GM18520 (cell line): Measurements from ENCODE around the gene IFITM1.

Source experiments
- ATAC-seq: cut with Tn5 transposase; IDR thresholded peaks from one replicate; pipeline ENCODE4 v1.9.1; 2021; ENCODE audit not compliant: unreplicated experiment

Gene IFITM1

GRCh38 chr11:313787-314553 lies at the start of gene IFITM1:
IFITM1 (plus strand) TSS chr11:314040; CDS start chr11:314171, 131 bp downstream.
- ATAC-seq = no peak

- ATAC-seq = no peak
Measured at GRCh38 chr11:266676-267439, 47.0 kb upstream of the IFITM1 start.

GRCh38 chr11:267491-267994 lies 46.3 kb upstream of the IFITM1 start:
- no peak for ATAC-seq

GRCh38 chr11:268716-269145 lies 45.1 kb upstream of the IFITM1 start:
- ATAC-seq = peak; percentile 26

GRCh38 chr11:269146-269890 lies 44.5 kb upstream of the IFITM1 start:
- ATAC-seq = peak; percentile 69

GRCh38 chr11:270451-271318 lies 43.2 kb upstream of the IFITM1 start:
- ATAC-seq = no peak

DNA sequence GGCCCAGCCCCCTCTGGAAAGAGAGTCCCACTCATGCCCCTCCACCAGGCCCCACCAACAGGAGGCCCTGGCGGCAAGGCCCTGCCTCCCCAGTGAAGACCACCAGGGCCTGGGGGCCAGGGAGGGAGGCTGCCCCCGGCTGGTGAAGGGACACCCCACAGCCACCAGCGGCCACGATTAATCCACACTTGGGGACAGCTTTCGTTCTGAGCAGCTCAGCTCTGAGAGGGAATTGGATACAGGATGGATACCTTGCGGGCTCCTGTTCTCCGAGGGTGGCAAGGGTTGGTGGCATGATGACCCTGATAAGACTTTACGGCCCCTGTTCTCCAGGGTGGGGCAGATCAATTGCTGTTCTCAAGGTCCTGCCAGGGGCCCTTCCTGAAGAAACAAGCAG lies 42.5 kb upstream of the IFITM1 start:
- ATAC-seq = no peak

- ATAC-seq = no peak
Measured at GRCh38 chr11:272195-272930, 41.5 kb upstream of the IFITM1 start.

GRCh38 chr11:272931-273198 lies 41.0 kb upstream of the IFITM1 start:
- ATAC-seq = no peak

DNA sequence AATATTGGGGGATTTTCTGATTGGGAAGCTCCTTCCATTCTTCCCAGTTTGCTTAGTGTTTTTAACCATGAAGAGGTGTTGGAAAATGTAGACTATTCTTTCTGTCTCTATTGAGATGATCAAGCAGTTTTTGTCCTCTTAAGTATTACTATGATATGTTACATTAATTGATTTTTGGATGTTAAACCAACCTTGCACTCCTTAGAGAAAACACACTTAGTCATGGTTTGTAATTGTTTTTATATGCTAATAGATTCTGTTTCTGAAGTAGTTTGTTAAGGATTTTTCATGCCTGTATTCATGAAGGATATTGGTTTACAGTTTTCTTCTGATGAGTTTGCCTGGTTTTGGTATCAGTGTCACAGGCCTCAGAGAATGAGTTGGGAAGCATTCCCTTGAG lies 37.6 kb upstream of the IFITM1 start:
- ATAC-seq = no peak

DNA sequence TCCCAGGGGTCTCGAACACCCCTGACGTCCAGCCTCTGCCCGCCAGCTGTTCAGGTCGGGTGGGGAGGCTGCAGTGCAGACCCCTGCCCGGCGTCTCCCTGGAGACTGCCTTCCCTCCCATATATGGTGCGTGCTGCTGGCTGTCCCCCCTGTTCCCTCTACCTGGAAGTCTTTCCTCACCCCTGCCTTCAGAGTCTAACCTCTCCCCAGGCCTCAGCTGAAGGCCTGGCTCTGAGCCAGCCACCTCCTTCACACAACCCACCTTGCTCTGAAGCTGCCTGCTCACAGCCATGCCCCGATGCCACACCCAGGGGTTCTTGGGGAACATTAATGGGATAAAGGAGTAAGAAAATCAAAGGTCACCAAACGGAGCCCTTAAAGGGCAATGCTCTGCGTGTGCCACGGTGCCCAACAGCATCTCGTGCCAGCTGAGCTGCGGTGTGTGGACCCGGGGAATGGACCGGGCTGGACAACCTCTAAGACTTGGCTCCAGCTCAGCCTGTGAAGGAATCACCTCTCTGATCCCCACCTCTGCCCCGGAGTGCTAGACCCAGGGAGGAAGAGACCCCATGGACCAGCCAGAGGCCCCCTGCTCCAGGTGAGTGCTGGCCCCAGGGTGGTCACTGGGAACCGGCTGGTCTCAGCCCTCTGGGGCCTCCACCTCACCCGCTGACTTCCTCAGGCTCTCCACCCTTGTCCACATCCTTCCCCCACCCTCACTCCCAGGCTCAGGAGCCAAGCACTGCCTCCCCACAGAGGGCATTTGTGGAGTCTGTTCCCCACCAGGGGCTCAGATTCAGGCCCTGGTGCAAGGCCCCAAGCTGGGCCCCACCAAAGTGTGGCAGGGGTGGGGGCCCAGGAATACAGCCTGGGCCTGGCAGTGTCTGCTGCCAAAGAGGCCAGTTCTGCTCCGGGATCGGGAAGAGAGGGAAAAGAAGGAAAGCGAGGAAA lies 35.6 kb upstream of the IFITM1 start, which contains the start of gene NLRP6:
TSS of gene NLRP6 (plus strand) at position 407 of the 951 bp plus-strand sequence. CDS start at position 570, 163 bp downstream.
- ATAC-seq = no peak

GRCh38 chr11:279040-279965 lies 34.5 kb upstream of the IFITM1 start:
- ATAC-seq = no peak

DNA sequence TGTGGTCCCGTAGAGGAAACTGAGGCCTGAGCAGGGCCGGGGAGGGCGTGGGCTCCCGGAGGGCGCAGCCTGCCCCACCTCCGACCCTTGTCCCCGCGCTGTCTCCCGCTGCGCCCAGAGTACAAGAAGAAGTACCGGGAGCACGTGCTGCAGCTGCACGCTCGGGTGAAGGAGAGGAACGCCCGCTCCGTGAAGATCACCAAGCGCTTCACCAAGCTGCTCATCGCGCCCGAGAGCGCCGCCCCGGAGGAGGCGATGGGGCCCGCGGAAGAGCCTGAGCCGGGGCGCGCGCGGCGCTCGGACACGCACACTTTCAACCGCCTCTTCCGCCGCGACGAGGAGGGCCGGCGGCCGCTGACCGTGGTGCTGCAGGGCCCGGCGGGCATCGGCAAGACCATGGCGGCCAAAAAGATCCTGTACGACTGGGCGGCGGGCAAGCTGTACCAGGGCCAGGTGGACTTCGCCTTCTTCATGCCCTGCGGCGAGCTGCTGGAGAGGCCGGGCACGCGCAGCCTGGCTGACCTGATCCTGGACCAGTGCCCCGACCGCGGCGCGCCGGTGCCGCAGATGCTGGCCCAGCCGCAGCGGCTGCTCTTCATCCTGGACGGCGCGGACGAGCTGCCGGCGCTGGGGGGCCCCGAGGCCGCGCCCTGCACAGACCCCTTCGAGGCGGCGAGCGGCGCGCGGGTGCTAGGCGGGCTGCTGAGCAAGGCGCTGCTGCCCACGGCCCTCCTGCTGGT lies 33.7 kb upstream of the IFITM1 start:
- no peak for ATAC-seq

DNA sequence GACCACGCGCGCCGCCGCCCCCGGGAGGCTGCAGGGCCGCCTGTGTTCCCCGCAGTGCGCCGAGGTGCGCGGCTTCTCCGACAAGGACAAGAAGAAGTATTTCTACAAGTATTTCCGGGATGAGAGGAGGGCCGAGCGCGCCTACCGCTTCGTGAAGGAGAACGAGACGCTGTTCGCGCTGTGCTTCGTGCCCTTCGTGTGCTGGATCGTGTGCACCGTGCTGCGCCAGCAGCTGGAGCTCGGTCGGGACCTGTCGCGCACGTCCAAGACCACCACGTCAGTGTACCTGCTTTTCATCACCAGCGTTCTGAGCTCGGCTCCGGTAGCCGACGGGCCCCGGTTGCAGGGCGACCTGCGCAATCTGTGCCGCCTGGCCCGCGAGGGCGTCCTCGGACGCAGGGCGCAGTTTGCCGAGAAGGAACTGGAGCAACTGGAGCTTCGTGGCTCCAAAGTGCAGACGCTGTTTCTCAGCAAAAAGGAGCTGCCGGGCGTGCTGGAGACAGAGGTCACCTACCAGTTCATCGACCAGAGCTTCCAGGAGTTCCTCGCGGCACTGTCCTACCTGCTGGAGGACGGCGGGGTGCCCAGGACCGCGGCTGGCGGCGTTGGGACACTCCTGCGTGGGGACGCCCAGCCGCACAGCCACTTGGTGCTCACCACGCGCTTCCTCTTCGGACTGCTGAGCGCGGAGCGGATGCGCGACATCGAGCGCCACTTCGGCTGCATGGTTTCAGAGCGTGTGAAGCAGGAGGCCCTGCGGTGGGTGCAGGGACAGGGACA lies 32.9 kb upstream of the IFITM1 start:
- no peak for ATAC-seq

DNA sequence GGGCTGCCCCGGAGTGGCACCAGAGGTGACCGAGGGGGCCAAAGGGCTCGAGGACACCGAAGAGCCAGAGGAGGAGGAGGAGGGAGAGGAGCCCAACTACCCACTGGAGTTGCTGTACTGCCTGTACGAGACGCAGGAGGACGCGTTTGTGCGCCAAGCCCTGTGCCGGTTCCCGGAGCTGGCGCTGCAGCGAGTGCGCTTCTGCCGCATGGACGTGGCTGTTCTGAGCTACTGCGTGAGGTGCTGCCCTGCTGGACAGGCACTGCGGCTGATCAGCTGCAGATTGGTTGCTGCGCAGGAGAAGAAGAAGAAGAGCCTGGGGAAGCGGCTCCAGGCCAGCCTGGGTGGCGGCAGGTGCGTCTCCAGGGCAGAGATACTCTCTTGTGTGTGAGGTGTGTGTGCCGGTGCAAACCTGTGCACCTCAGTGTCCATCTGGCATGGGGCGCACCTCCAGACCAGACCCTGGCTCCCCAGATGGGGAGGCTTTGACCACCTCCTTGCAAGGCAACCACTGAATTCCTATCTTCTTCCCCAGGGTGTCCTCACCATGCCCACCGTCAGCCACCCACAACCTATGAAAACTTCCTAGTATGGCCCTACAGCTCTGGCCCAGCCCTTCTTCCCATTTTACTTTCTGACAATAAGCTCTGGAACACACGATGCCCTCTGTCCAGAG lies 32.2 kb upstream of the IFITM1 start:
- no peak for ATAC-seq

DNA sequence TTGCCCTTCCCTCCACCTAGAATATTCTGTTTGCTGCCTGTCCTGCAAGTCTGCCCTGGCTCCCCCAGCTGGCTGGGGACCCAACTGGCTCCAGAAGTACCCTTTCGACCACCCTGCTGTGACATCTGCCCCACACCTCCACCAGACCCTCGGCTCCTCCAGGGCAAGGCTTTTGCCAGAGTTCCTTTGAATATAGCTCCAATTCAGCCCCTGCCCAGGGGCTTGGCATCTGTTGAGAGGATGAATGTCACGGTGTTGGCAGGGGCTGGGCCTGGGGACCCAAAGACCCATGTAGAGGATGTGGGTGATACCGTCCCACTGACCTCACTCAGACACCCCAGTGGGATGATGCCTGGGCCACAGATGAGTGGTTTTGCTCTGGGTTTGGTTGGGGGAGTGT lies 31.7 kb upstream of the IFITM1 start:
- ATAC-seq = no peak
